ENCODE results near the gene ADGRA1. TPM values are rescaled to one million over a fixed set of nuclear protein-coding genes. Genes with fewer than 3 reads are reported as not detected.

Gene ADGRA1
- total RNA-seq, 4 donors from 2014 or later: 0.32 TPM; not detected in 3

GRCh38 chr10:133156674-133157579, 69.2 kb downstream of the ADGRA1 start:
- no peak for TF ChIP-seq CTCF (IDR thresholded peaks at IDR 0.05)
- ATAC-seq (ENCODE audit: low FRiP score) (no peak), DNase-seq (ENCODE audit: low spot score) (peak; percentile 4)

- TF ChIP-seq CTCF (IDR thresholded peaks at IDR 0.05): no peak
- ATAC-seq (ENCODE audit: low FRiP score): no peak
- peak; percentile 17 for DNase-seq (ENCODE audit: low spot score)
Measured at GRCh38 chr10:133157662-133158436, 70.1 kb downstream of the ADGRA1 start.

GRCh38 chr10:133158437-133158755, 70.7 kb downstream of the ADGRA1 start:
- DNase-seq (ENCODE audit: low spot score) (no peak), ATAC-seq (ENCODE audit: low FRiP score) (no peak)
- no peak for TF ChIP-seq CTCF (IDR thresholded peaks at IDR 0.05)

- ATAC-seq (ENCODE audit: low FRiP score) (no peak), DNase-seq (ENCODE audit: low spot score) (peak; percentile 22)
- TF ChIP-seq CTCF (IDR thresholded peaks at IDR 0.05): no peak
Measured at GRCh38 chr10:133158756-133159610, 71.3 kb downstream of the ADGRA1 start.

- ATAC-seq (ENCODE audit: low FRiP score) (no peak), DNase-seq (ENCODE audit: low spot score) (peak; percentile 20)
Measured at GRCh38 chr10:133159611-133159949, 71.9 kb downstream of the ADGRA1 start.

More at GRCh38 chr10:133159611-133159949, 71.9 kb downstream of the ADGRA1 start:
- TF ChIP-seq CTCF (IDR thresholded peaks at IDR 0.05): no peak
